Parathyroid adenoma (tissue), 2 donors: Measurements from ENCODE around the gene CLMP.

Experiments
- H2AFZ ChIP-seq: fragments of 300-600 bp; sonication (generic); one replicate; pipeline ENCODE4 v1.7.0; 2017; ENCODE audit warnings: antibody characterized with exemption, mild to moderate bottlenecking
- H3K27ac ChIP-seq: fragments of 300-600 bp; sonication (generic); one replicate; pipeline ENCODE4 v1.7.0; 2017
- H3K27me3 ChIP-seq: fragments of 300-600 bp; sonication (generic); one replicate; pipeline ENCODE4 v1.7.0; 2017; ENCODE audit warnings: low read length; ENCODE audit not compliant: control insufficient read depth, insufficient read depth
- H3K36me3 ChIP-seq: fragments of 300-600 bp; sonication (generic); one replicate; pipeline ENCODE4 v1.7.0; 2017; ENCODE audit warnings: low read length; ENCODE audit not compliant: control insufficient read depth, insufficient read depth
- H3K4me1 ChIP-seq: fragments of 300-600 bp; sonication (generic); one replicate; pipeline ENCODE4 v1.7.0; 2017; ENCODE audit warnings: control low read depth
- H3K4me2 ChIP-seq: fragments of 300-600 bp; sonication (generic); one replicate; pipeline ENCODE4 v1.7.0; 2017; ENCODE audit warnings: low read length
- H3K4me3 ChIP-seq: fragments of 300-600 bp; sonication (generic); one replicate; pipeline ENCODE4 v1.7.0; 2017; ENCODE audit warnings: low read depth, low read length
- H3K79me2 ChIP-seq: fragments of 300-600 bp; sonication (generic); one replicate; pipeline ENCODE4 v1.7.0; 2017; ENCODE audit warnings: control low read depth
- H3K9ac ChIP-seq: fragments of 300-600 bp; sonication (generic); one replicate; pipeline ENCODE4 v1.7.0; 2017; ENCODE audit warnings: mild to moderate bottlenecking
- H3K9me3 ChIP-seq: fragments of 300-600 bp; sonication (generic); one replicate; pipeline ENCODE4 v1.7.0; 2017; ENCODE audit warnings: low read length; ENCODE audit not compliant: control insufficient read depth
- TF ChIP-seq, protein P1 (sequence below): fragments of 300-600 bp; sonication (generic); IDR thresholded peaks from one replicate; pipeline ENCODE4 v1.7.0; 2017; ENCODE audit warnings: antibody characterized with exemption, mild to moderate bottlenecking
- donor health status: primary hyperparathyroidism.

Gene CLMP

DNA sequence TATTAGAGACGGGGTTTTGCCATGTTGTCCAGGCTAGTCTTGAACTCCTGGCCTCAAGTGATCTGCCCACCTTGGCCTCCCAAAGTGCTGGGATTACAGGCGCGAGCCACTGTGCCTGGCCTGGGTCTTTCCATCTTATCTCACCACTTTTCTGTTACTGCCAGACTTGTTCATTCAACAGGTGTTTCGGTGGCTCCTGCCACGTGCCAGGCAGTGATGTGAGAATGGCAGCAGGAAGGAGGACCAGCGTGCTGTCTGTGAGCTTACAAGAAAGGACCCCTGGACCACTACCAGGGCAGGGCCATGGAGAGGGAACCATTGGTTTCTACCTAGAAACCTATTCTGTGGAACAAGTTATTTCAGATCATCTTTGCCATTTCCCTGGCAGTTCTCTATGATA is 44.2 kb downstream of the CLMP start:
- Histone ChIP-seq H3K4me3 (no peak overlapping the region), H3K79me2 (no peaks in the 10 kb centered on the region), H3K9me3 (no peaks in the 10 kb centered on the region), H3K4me2 (no peak overlapping the region), H3K27me3 (no peaks in the 10 kb centered on the region), H3K4me1 (no peaks in the 10 kb centered on the region), H2AFZ (no peak overlapping the region), H3K36me3 (no peaks in the 10 kb centered on the region), H3K27ac (no peak overlapping the region), H3K9ac (no peak overlapping the region)
- TF ChIP-seq, protein P1, sequence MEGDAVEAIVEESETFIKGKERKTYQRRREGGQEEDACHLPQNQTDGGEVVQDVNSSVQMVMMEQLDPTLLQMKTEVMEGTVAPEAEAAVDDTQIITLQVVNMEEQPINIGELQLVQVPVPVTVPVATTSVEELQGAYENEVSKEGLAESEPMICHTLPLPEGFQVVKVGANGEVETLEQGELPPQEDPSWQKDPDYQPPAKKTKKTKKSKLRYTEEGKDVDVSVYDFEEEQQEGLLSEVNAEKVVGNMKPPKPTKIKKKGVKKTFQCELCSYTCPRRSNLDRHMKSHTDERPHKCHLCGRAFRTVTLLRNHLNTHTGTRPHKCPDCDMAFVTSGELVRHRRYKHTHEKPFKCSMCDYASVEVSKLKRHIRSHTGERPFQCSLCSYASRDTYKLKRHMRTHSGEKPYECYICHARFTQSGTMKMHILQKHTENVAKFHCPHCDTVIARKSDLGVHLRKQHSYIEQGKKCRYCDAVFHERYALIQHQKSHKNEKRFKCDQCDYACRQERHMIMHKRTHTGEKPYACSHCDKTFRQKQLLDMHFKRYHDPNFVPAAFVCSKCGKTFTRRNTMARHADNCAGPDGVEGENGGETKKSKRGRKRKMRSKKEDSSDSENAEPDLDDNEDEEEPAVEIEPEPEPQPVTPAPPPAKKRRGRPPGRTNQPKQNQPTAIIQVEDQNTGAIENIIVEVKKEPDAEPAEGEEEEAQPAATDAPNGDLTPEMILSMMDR: no peak

DNA sequence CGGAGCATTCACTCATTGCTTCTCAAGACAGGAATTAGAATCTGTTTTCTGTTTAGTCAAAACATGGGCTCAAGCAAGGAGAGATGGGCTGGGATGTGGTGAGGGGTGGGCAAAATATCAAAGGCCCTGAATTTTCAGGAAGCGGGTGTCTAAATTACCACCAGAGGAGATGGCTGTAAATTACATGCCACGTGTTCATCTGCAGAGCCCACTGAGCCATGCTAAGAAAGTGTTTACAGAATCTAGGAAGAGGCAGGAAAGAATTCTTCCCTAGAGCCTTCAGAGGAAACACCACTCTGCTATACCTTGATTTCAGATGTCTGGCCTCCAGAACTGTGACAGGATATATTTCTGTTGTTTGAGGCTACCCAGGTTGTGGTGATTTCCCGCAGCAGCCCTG is 46.1 kb downstream of the CLMP start:
- H3K4me3 ChIP-seq: no peak overlapping the region
- no peaks in the 10 kb centered on the region for H3K36me3 ChIP-seq
- no peak overlapping the region for H3K9ac ChIP-seq
- H2AFZ ChIP-seq: no peak overlapping the region
- H3K4me2 ChIP-seq: no peak overlapping the region
- no peak overlapping the region for H3K27ac ChIP-seq
- no peaks in the 10 kb centered on the region for H3K79me2 ChIP-seq
- no peaks in the 10 kb centered on the region for H3K4me1 ChIP-seq
- H3K27me3 ChIP-seq: no peaks in the 10 kb centered on the region
- TF ChIP-seq, protein P1: no peak
- no peaks in the 10 kb centered on the region for H3K9me3 ChIP-seq

DNA sequence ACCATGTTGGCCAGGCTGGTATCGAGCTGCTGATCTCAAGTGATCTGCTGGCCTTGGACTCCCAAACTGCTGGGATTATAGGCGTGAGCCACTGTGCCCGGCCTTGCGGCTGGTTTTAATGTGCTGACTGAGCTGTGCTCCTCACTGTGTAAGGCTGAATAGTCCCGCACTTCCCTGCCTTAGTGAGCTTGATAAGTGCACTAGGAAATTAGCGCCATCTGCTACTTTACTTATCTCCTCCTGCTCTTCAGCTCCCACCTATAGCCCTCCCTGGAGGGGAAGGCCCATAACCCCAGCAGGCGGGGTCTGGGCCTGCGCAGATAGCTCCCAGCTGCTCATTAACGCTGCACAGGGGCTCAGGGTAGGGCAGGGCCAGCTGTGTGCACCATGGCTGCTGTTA is 49.4 kb downstream of the CLMP start:
- Histone ChIP-seq H3K9ac (no peak overlapping the region), H3K4me3 (no peak overlapping the region), H2AFZ (no peak overlapping the region), H3K27ac (no peak overlapping the region), H3K27me3 (no peaks in the 10 kb centered on the region), H3K36me3 (no peaks in the 10 kb centered on the region), H3K79me2 (no peaks in the 10 kb centered on the region), H3K4me1 (no peaks in the 10 kb centered on the region), H3K4me2 (no peak overlapping the region), H3K9me3 (no peaks in the 10 kb centered on the region)
- TF ChIP-seq, protein P1: no peak

- Histone ChIP-seq H3K27ac (no peak overlapping the region), H3K9me3 (no peaks in the 10 kb centered on the region), H3K4me2 (no peak overlapping the region), H3K36me3 (no peaks in the 10 kb centered on the region), H3K79me2 (no peaks in the 10 kb centered on the region), H3K27me3 (no peaks in the 10 kb centered on the region), H2AFZ (no peak overlapping the region), H3K4me3 (no peak overlapping the region), H3K4me1 (no peaks in the 10 kb centered on the region), H3K9ac (no peak overlapping the region)
- TF ChIP-seq, protein P1: no peak
These were observed 49.8 kb downstream of the CLMP start for GRCh38 chr11:123145220-123145619.

- no peaks in the 10 kb centered on the region for H3K79me2 ChIP-seq
- H2AFZ ChIP-seq: no peak overlapping the region
- H3K4me2 ChIP-seq: no peak overlapping the region
- no peaks in the 10 kb centered on the region for H3K9me3 ChIP-seq
- no peaks in the 10 kb centered on the region for H3K4me1 ChIP-seq
- H3K27ac ChIP-seq: no peak overlapping the region
- TF ChIP-seq, protein P1: no peak
- no peaks in the 10 kb centered on the region for H3K36me3 ChIP-seq
- H3K4me3 ChIP-seq: no peak overlapping the region
- no peaks in the 10 kb centered on the region for H3K27me3 ChIP-seq
- no peak overlapping the region for H3K9ac ChIP-seq
These were observed 50.3 kb downstream of the CLMP start for GRCh38 chr11:123144707-123145106.
